Osteoblast (primary cell): Measurements from ENCODE around the gene IL32. TPM values are rescaled to one million over a fixed set of nuclear protein-coding genes. Genes with fewer than 3 reads are reported as not detected.
A peak's percentile ranks its signal among the peaks of the same experiment; 100 is the strongest.

Experiments
- DNase-seq: peaks from one replicate; pipeline ENCODE4 v3.0.0; 2011; ENCODE audit warnings: low spot score, mixed read lengths; ENCODE audit not compliant: insufficient read length; ENCODE audit errors: missing footprints
- H2AFZ ChIP-seq: 2 replicates; pipeline ENCODE4 v1.6.0; 2011; ENCODE audit warnings: mild to moderate bottlenecking, low read length
- H3K27ac ChIP-seq: 2 replicates; pipeline ENCODE4 v1.5.1; 2011; ENCODE audit warnings: mild to moderate bottlenecking, low read depth, low read length, moderate library complexity
- H3K27me3 ChIP-seq: 2 replicates; pipeline ENCODE4 v1.6.0; 2012; ENCODE audit warnings: mild to moderate bottlenecking, control low read depth, inconsistent platforms, low read length, moderate library complexity; ENCODE audit not compliant: insufficient read depth
- H3K36me3 ChIP-seq: 2 replicates; pipeline ENCODE4 v1.5.1; 2011; ENCODE audit warnings: mild to moderate bottlenecking, low read length, control low read depth, moderate library complexity; ENCODE audit not compliant: insufficient read depth
- H3K4me1 ChIP-seq: 2 replicates; pipeline ENCODE4 v1.5.1; 2011; ENCODE audit warnings: mild to moderate bottlenecking, low read length, control low read depth, moderate library complexity; ENCODE audit not compliant: insufficient read depth
- H3K4me2 ChIP-seq: 2 replicates; pipeline ENCODE4 v1.6.0; 2011; ENCODE audit warnings: mild to moderate bottlenecking, low read length; ENCODE audit not compliant: insufficient read depth
- H3K4me3 ChIP-seq: fragments of 200-600 bp; sonication (generic); 3 replicates; pipeline ENCODE4 v1.5.1; 2012; ENCODE audit warnings: mild to moderate bottlenecking, low read length, inconsistent platforms; ENCODE audit not compliant: insufficient read depth
- H3K79me2 ChIP-seq: 2 replicates; pipeline ENCODE4 v1.6.0; 2012; ENCODE audit warnings: mild to moderate bottlenecking, low read length, control low read depth, inconsistent platforms; ENCODE audit not compliant: insufficient read depth
- H3K9me3 ChIP-seq: 2 replicates; pipeline ENCODE4 v1.5.1; 2011; ENCODE audit warnings: low read depth, low read length, control low read depth
- H4K20me1 ChIP-seq: 2 replicates; pipeline ENCODE4 v1.6.0; 2012; ENCODE audit warnings: mild to moderate bottlenecking, low read length, control low read depth; ENCODE audit not compliant: insufficient read depth
- total RNA-seq: library from RNA; depleted of rRNA; stranded (reverse); fragments of >200 nt; gene quantifications from 2 replicates; pipeline ENCODE4 v1.2.3, GENCODE V29; 2012
- TF ChIP-seq, protein P1 (sequence below): IDR thresholded peaks from 2 replicates; pipeline ENCODE4 v1.5.1; 2011; ENCODE audit warnings: mild to moderate bottlenecking, low read depth, low read length, moderate library complexity; ENCODE audit errors: extremely low read depth

The IL32 gene
- total RNA-seq, 1 donor, result 0.72 TPM

DNA sequence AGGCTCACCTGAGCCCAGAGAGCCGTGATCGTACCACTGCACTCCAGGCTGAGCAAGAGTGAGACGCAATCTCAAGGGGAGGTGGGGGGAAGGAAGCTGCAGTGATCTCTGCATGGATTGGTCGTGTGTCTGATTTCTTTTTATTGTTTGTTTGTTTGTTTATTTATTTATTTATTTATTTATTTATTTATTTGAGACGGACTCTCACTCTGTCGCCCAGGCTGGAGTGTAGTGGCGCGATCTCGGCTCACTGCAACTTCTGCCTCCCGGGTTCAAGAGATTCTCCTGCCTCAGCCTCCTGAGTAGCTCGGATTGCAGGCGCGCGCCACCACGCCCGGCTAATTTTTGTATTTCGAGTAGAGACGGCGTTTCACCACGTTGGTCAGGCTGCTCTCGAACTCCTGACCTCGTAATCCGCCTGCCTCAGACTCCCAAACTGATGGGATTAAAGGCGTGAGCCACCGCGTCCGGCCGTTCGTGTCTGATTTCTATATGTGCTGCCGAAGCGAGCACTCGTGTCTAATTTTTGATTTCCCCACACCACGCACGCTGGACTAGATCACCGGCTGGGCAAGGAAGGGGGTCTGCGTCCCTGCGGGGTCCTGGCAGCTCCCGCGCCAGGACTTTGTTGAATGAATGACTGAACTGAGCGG lies 45.7 kb upstream of the IL32 start:
- Histone ChIP-seq H3K4me1 (peaks cover 20% of the 10 kb centered on the region), H3K79me2 (no peaks in the 10 kb centered on the region), H3K27ac (peak overlapping the region; percentile 45), H3K4me3 (peak overlapping the region; percentile 94), H3K27me3 (peaks cover 5% of the 10 kb centered on the region), H3K36me3 (peaks cover 15% of the 10 kb centered on the region), H3K4me2 (peak overlapping the region; percentile 88), H2AFZ (peak overlapping the region; percentile 91), H4K20me1 (peaks cover 23% of the 10 kb centered on the region), H3K9me3 (no peaks in the 10 kb centered on the region)
- no peak for DNase-seq
- TF ChIP-seq, protein P1, sequence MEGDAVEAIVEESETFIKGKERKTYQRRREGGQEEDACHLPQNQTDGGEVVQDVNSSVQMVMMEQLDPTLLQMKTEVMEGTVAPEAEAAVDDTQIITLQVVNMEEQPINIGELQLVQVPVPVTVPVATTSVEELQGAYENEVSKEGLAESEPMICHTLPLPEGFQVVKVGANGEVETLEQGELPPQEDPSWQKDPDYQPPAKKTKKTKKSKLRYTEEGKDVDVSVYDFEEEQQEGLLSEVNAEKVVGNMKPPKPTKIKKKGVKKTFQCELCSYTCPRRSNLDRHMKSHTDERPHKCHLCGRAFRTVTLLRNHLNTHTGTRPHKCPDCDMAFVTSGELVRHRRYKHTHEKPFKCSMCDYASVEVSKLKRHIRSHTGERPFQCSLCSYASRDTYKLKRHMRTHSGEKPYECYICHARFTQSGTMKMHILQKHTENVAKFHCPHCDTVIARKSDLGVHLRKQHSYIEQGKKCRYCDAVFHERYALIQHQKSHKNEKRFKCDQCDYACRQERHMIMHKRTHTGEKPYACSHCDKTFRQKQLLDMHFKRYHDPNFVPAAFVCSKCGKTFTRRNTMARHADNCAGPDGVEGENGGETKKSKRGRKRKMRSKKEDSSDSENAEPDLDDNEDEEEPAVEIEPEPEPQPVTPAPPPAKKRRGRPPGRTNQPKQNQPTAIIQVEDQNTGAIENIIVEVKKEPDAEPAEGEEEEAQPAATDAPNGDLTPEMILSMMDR, result no peak

DNA sequence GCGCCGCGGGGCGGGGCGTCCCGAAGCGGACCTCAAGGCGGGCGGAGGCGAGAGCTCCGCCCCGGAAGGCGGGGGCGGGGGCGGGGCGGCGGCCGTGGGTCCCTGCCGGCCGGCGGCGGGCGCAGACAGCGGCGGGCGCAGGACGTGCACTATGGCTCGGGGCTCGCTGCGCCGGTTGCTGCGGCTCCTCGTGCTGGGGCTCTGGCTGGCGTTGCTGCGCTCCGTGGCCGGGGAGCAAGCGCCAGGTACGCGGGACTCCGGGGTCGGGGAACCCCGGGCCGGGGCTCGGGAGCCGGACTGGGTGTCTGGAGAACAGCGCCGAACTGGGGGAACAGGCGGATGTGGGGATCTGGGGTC lies 45.2 kb upstream of the IL32 start, which contains the start of gene TNFRSF12A:
Gene TNFRSF12A (plus strand): TSS at position 122 of the 357 bp plus-strand sequence. CDS start 30 bp downstream, at position 152.
- Histone ChIP-seq H3K4me2 (peak within 1 kb of the TSS; percentile 96), H3K36me3 (peaks cover 15% of the 10 kb centered on the region), H4K20me1 (peaks cover 24% of the 10 kb centered on the region), H2AFZ (peak within 1 kb of the TSS; percentile 91), H3K4me1 (peaks cover 20% of the 10 kb centered on the region), H3K27ac (peak within 1 kb of the TSS; percentile 98), H3K27me3 (peaks cover 5% of the 10 kb centered on the region), H3K4me3 (peak within 1 kb of the TSS; percentile 94), H3K9me3 (no peaks in the 10 kb centered on the region), H3K79me2 (no peaks in the 10 kb centered on the region)
- TF ChIP-seq, protein P1, result no peak
- DNase-seq, result peak; percentile 99

DNA sequence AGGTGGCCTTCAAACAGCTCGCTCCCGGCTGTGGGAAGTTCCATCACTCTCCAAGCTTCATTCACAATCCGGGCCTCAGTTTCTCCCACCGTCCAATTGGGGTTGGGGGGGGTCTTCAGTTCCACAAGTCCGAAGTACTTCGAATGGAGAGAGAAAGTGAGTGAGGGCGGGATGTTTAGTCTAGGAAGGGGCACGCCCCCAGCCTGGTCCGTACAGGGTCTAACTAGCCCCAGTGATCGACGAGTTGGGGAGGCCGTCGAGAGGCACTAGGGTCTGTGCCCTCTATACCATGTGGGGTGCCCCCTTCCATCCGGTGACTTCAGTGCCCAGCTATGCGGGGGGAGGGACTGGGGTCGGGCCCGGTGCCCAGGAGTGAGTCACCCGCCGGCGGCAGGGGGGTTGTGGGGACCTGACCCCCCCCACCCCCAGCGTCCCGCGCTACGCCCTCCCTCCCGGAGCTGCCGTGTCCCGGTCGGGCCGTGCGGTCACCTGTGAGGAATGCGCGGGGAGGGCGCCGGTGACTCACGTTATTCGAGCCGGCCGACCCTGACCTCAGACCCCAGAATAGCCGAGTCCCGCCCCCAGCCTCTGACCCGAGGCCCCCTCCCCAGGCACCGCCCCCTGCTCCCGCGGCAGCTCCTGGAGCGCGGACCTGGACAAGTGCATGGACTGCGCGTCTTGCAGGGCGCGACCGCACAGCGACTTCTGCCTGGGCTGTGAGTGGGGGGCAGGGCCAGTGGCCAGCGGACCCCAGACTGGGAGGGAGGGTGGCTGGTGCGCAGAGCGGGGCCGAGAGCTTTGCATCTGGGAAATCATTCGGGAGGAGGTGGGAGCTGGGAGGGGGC lies 44.6 kb upstream of the IL32 start:
- TF ChIP-seq, protein P1, result no peak

More for the DNA sequence above, 44.6 kb upstream of the IL32 start:
- DNase-seq, result peak; percentile 99
- Histone ChIP-seq H3K4me2 (peak overlapping the region; percentile 96), H3K4me3 (peak overlapping the region; percentile 94), H4K20me1 (peaks cover 30% of the 10 kb centered on the region), H3K27ac (peak overlapping the region; percentile 98), H3K36me3 (peaks cover 15% of the 10 kb centered on the region), H3K4me1 (peaks cover 20% of the 10 kb centered on the region), H3K9me3 (no peaks in the 10 kb centered on the region), H3K79me2 (no peaks in the 10 kb centered on the region), H3K27me3 (peaks cover 5% of the 10 kb centered on the region), H2AFZ (no peak overlapping the region)
